ENCODE data around the gene MTHFD1L.

- TF ChIP-seq CTCF (IDR thresholded peaks at IDR 0.05; ENCODE audit: insufficient read depth, low read length, poor library complexity, severe bottlenecking) (no peak), EZH2phosphoT487 (conservative IDR thresholded peaks at IDR 0.05; ENCODE audit: low read length) (no peak)
Observed at GRCh38 chr6:150877928-150878327, 12.4 kb downstream of the MTHFD1L start.

All from SU-DHL-6 (cell line).